Measurements from ENCODE around the gene MAP1LC3C.
"Not testable (repeated sequence)": the region's sequence is repeated elsewhere in the genome, so short reads cannot be mapped to it uniquely, and the experiment has no call there.

Gene MAP1LC3C

GRCh38 chr1:241990040-241990439 is 8.9 kb downstream of the MAP1LC3C start:
- peak; percentile 88 for DNase-seq

GRCh38 chr1:241988389-241988930 is 10.4 kb downstream of the MAP1LC3C start:
- not testable (repeated sequence) for DNase-seq

GRCh38 chr1:241985787-241986186 is 13.1 kb downstream of the MAP1LC3C start:
- no peak for DNase-seq

DNA sequence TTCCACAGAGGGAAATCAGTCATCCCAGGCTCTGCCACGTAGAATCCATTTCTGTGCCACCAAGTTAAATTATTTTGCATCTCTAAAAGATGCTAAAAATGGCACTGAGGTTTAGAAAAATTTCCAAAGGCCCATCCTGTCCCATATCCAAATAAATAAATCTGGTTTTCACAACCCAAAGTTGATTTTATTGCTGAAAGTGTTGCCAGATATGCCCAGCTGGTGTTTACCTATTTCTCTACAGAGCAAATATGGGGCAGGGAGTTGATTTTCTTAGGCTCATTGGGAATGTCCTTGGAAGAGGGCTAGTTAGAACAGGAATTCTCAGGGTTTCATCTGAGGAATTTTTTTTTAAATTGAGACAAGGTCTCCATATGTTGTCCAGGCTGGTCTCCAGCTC is 19.0 kb downstream of the MAP1LC3C start:
- no peak for DNase-seq

DNA sequence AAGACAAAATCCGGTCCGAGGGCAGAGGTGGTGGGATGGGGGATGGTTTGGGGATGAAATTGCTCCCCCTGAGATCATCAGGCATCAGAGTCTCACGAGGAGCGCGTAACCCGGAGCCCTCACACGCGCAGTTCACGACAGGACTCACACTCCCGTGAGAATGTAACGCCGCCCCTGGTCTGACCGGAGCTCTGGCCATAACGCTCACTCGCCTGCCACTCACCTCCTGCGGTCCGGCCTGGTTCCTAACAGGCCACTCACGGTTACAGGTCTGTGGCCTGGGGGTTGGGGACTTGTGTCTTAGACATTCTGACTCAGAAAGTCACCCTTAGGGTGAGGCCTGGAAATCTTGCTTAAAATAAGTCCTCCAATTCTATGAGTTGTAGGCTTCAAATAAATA is 19.8 kb downstream of the MAP1LC3C start:
- DNase-seq, result no peak

GRCh38 chr1:241976229-241976628 is 22.7 kb downstream of the MAP1LC3C start:
- no peak for DNase-seq

DNA sequence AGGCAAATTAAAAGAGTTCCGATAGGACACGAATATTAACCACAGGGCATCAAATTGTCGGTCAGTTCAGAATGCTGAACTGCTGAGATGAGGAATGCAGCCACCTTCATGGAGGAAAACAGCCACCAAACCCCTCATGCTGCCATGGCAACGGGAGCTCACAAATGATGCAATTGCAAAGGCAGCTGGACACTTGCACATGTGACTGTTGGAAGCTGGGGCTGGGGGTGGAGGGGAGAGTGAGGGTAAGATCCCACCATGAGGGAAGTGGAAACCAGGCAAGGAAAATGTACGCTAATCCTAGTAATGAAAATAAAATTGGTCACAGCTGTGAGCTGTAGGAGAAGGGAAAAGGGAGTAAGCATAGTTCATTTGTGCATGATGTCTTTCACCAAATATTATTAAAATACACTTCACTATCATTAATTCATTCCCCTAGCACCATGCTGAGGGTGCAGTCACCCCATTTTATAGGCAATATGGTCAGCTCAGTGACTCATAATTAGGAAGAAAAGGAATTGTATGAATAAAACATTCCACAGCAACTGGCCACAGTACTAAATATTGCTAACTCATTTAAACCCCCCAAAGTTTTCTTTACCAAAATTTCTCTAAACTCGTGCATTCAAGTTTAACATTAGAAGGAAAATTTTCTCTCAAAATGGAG is 26.1 kb downstream of the MAP1LC3C start:
- DNase-seq, result no peak

GRCh38 chr1:241968611-241969010 is 30.3 kb downstream of the MAP1LC3C start:
- DNase-seq, result no peak

- DNase-seq, result no peak
Measured at GRCh38 chr1:241964550-241965282, 34.2 kb downstream of the MAP1LC3C start.

DNA sequence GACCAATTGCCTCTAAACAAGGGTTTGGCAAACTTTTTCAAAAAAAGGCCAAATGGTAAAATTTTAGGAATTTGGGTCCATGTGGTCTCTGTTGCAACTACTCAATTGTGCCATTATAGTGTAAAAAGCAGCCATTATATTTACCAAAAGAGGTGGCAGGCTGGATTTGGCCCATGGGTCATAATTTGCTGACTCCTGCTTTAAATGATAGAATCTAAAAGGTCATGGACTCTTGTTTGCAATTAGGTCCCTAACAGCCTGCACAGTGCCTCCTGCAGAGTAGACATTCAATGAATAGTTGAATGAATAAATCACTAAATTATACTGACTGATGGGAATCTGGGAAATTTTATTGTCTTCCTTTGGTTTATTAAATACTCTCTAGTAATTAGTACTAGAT is 35.2 kb downstream of the MAP1LC3C start:
- no peak for DNase-seq

DNA sequence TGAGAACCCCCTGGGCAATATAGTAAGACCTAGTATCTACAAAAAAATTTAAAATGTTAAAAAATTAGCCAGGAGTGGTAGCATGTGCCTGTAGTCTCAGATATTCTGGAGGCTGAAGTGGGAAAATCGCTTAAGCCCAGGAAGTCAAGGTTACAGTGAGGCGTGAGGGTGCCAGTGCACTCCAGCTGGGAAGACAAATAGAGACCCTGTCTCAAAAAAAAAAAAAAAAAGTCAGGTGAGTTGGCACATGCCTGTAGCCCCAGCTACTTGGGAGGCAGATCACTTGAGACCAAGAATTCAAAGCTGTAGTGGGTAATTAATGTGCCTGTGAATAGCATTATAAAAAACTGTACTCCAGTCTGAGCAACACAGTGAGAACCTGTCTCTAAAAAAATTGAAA is 36.7 kb downstream of the MAP1LC3C start:
- no peak for DNase-seq

GRCh38 chr1:241957692-241958494 is 41.0 kb downstream of the MAP1LC3C start, which contains the start of gene BECN2:
Gene BECN2 (plus strand): TSS chr1:241957767. CDS start chr1:241957767, 0 bp downstream.
- DNase-seq, result no peak

- DNase-seq, result no peak
Measured at GRCh38 chr1:241950390-241950789, 48.5 kb downstream of the MAP1LC3C start.

- DNase-seq, result no peak
Measured at GRCh38 chr1:241947354-241947753, 51.5 kb downstream of the MAP1LC3C start.
